ENCODE results near the gene BUB1B.
"Not testable (repeated sequence)": the region's sequence is repeated elsewhere in the genome, so short reads cannot be mapped to it uniquely, and the experiment has no call there.

BUB1B gene

DNA sequence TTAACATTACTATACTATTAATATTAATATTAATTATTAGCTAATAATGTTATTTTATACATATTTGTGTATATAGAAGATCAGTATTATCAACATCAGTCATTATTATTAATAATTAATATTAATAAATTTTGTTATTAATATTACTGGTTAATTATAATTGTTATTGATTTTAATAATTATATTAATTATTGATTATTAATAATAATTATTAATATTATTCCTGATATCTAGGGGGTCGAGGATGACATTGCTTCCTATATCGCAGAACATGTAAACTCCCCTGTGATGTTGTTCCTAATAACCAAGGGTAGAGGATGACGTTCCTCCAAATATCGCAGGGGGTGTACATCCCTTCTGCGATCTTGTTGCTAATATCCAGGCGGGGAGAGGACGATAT lies 34.9 kb upstream of the BUB1B start:
- Mint-ChIP-seq H3K27me3 (peaks cover 4% of the 10 kb centered on the region), H3K4me1 (ENCODE audit: low read depth) (peaks cover 29% of the 10 kb centered on the region), H3K4me3 (no peak overlapping the region), H3K27ac (no peak overlapping the region), H3K9me3 (no peaks in the 10 kb centered on the region), H3K36me3 (ENCODE audit: low read depth) (no peaks in the 10 kb centered on the region)
- intact Hi-C loops (cut with micrococcal nuclease) = no loop called here

DNA sequence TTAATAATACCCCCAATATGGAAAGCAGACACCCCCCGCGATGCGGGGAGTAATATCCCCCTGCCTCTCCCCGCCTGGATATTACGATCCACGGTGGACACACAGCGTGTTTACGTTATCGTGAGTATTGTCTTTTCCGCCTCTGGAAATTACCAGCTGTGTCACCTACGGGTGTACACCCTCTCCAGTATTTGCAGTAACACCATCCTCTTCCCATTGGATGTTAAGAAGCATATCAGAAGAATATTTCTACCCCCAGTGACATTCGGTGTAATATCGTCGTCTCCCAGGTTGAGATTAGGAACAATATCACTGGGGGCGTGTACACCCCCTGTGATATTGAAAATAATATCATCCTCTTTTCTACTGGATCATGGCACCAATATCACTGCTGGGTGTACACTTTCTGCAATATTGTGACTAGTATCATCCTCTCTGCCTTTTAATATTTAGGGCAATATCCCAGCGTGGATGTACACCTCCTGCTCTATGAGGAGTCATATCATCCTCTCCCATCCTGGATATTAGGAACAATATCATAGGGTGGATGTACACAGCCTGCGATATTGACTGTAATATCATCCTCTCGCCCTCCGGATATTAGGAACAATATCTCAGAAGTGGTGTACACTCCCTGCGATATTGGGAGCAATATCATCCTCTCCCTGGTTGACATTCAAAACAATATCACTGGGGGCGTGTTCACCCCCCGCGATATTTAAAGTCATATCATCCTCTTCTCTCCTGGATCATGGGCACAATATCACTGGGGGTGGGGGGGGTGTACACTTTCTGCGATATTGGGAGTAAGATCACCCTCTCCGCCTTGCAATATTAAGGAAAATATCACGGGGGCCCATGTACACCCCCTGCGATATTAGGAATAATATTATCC lies 31.9 kb upstream of the BUB1B start:
- intact Hi-C loops (cut with micrococcal nuclease) = no loop called here
- no peak overlapping the region for H3K4me3 Mint-ChIP-seq
- H3K9me3 Mint-ChIP-seq = no peaks in the 10 kb centered on the region
- H3K27ac Mint-ChIP-seq = no peak overlapping the region
- peaks cover 5% of the 10 kb centered on the region for H3K27me3 Mint-ChIP-seq
- H3K36me3 Mint-ChIP-seq (ENCODE audit: low read depth) = no peaks in the 10 kb centered on the region
- H3K4me1 Mint-ChIP-seq (ENCODE audit: low read depth) = peaks cover 8% of the 10 kb centered on the region

DNA sequence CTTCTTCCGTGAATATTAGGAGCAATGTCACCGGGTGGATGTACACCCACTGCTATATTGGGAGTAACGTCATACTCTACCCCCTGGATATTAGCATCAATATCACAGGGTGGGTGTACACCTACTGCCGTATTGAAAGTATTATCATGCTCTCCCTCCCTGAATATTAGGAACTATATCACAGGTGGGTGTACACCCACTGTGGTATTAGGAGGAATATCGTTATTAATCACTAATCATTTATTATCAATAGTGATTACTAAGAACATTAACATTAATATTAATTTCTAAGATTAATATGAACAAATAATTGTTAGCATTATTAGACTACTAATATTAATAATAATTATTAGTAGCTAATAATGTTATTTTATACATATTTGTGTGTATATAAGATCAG lies 30.8 kb upstream of the BUB1B start:
- intact Hi-C loops (cut with micrococcal nuclease) = no loop called here
- H3K36me3 Mint-ChIP-seq (ENCODE audit: low read depth) = no peaks in the 10 kb centered on the region
- no peak overlapping the region for H3K4me3 Mint-ChIP-seq
- no peaks in the 10 kb centered on the region for H3K9me3 Mint-ChIP-seq
- H3K27ac Mint-ChIP-seq = no peak overlapping the region
- peaks cover 5% of the 10 kb centered on the region for H3K27me3 Mint-ChIP-seq
- H3K4me1 Mint-ChIP-seq (ENCODE audit: low read depth) = no peaks in the 10 kb centered on the region

DNA sequence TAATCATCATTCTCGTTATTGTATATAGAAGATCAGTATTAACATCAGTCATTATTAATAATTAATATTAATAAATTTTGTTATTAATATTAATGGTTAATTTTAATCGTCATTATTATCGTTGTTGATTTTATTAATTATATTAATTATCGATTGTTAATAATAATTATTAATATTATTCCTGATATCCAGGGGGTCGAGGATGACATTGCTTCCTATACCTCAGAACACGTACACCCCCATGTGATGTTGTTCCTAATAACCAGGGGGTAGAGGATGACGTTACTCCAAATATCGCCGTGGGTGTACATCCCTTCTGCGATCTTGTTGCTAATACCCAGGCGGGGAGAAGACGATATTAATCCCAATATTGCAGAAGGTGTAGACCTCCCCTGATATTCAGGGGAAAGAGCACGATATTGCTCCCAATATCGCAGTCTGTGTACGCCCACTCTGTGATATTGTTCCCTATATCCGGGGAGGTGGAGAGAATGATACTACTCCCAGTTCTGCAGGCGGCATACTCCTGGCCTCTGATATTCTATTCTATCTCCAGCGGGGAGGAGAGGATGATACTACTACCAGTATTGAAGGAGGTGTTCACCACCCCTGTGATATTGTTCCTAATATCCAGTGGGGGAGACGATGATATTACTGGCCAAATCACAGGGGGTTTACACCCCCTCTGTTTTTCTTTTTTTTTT lies 29.9 kb upstream of the BUB1B start:
- Mint-ChIP-seq H3K27me3 (peaks cover 5% of the 10 kb centered on the region), H3K4me3 (no peak overlapping the region), H3K36me3 (ENCODE audit: low read depth) (no peaks in the 10 kb centered on the region), H3K9me3 (no peaks in the 10 kb centered on the region), H3K4me1 (ENCODE audit: low read depth) (no peaks in the 10 kb centered on the region), H3K27ac (no peak overlapping the region)
- intact Hi-C loops (cut with micrococcal nuclease) = no loop called here

DNA sequence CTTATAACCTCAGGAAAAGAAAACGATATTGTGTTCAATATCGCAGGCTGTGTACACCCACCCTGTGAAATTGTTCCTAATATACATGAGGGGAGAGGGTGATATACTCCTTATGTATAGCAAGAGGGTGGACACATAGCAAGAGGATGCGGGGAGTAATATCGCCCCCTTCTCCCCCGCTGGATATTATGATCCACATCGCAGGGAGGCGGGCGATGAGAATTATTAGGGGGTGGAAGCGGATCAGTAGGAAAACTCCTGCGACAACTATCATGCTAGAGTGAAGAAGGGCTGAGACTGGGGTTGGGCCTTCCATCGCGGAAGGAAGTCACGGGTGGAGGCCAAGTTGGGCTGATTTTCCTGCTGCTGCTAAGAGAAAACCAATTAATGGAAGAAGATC lies 27.3 kb upstream of the BUB1B start:
- H3K4me1 Mint-ChIP-seq (ENCODE audit: low read depth) = no peaks in the 10 kb centered on the region
- H3K4me3 Mint-ChIP-seq = no peak overlapping the region
- intact Hi-C loops (cut with micrococcal nuclease) = no loop called here
- no peaks in the 10 kb centered on the region for H3K36me3 Mint-ChIP-seq (ENCODE audit: low read depth)
- H3K27me3 Mint-ChIP-seq = peaks cover 5% of the 10 kb centered on the region
- H3K9me3 Mint-ChIP-seq = no peaks in the 10 kb centered on the region
- no peak overlapping the region for H3K27ac Mint-ChIP-seq

DNA sequence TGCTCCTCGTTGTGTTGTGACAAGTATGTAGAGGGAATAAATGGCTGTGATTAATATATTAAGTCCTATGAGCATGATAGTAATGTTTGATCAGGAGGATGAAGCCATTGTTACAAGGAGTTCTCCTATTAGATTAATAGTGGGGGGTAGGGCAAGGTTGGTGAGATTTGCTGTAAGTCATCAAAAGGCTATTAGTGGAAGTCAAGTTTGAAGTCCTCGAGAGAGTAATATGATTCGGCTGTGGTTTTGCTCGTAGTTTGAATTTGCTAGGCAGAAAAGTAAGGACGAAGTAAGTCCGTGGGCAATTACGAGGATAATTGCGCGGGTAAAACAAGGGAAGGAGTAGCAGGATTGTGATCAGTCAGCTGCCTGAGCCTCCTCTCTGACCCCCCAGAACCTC lies 26.0 kb upstream of the BUB1B start:
- H3K4me3 Mint-ChIP-seq = no peak overlapping the region
- H3K27me3 Mint-ChIP-seq = peaks cover 1% of the 10 kb centered on the region

DNA sequence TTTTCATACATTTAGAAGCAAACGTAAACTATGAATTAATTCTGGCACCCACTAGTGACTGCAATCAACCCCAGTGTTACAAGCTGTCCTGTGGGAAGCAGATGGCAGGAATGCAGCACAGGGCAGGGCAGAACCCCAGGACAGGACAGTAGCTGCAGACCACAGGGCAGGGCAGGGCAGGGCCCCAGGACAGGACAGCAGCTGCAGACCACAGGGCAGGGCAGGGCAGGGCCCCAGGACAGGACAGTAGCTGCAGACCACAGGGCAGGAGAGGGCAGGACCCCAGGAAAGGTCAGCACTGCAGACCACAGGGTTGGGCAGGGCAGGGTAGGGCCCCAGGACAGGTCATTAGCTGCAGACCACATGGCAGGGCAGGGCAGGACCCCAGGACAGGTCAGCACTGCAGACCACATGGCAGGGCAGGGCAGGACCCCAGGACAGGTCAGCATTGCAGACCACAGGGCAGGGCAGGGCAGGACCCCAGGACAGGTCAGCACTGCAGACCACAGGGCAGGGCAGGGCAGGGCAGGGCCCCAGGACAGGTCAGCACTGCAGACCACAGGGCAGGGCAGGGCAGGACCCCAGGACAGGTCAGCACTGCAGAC lies 24.9 kb upstream of the BUB1B start:
- H3K27ac Mint-ChIP-seq; H3K36me3 Mint-ChIP-seq (ENCODE audit: low read depth); intact Hi-C loops (cut with micrococcal nuclease); H3K4me1 Mint-ChIP-seq (ENCODE audit: low read depth); H3K9me3 Mint-ChIP-seq; H3K27me3 Mint-ChIP-seq; H3K4me3 Mint-ChIP-seq: not testable (repeated sequence)

More for the DNA sequence above, 26.0 kb upstream of the BUB1B start:
- Mint-ChIP-seq H3K27ac (no peak overlapping the region), H3K4me1 (ENCODE audit: low read depth) (no peaks in the 10 kb centered on the region), H3K9me3 (no peaks in the 10 kb centered on the region), H3K36me3 (ENCODE audit: low read depth) (no peaks in the 10 kb centered on the region)
- intact Hi-C loops (cut with micrococcal nuclease) = no loop called here

DNA sequence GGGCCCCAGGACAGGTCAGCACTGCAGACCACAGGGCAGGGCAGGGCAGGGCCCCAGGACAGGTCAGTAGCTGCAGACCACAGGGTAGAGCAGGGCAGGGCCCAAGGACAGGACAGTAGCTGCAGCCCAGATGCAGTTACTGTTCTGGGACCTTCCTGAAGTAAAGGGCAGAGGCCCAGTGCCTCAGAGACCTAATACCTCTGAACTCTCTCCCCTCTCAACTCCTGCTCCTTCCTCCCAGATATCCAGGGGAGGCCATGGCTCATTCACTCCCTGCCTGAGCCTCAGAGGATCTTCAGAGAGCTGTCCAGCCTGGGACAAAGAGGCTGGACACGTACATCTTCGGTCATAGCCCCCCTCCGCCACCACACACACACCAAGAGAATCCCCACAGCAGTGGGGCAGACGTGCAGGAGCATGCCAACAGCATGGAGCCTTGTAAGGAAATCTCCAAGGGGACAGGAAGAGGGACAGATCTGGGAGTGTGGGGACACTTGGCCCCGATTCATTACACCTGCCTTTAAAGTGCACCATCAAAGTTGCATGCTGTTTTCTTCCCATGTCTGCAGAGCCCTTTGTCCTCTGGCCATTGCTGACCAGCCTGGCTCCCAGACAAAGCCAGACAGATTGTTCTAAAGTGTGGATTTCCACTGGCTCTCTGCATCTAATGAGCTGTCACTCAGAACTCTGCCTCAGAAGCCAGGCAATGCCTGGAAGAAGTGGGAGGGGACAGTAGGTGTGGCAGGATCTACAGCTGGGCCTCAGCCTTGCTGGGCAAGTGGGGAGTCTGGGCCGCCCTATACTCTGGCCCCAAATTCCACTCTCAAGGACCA lies 24.2 kb upstream of the BUB1B start:
- Mint-ChIP-seq H3K27me3 (peaks cover 1% of the 10 kb centered on the region), H3K27ac (peak overlapping the region; percentile 35), H3K36me3 (ENCODE audit: low read depth) (no peaks in the 10 kb centered on the region), H3K4me1 (ENCODE audit: low read depth) (no peaks in the 10 kb centered on the region), H3K9me3 (no peaks in the 10 kb centered on the region), H3K4me3 (no peak overlapping the region)
- intact Hi-C loops (cut with micrococcal nuclease) = no loop called here

DNA sequence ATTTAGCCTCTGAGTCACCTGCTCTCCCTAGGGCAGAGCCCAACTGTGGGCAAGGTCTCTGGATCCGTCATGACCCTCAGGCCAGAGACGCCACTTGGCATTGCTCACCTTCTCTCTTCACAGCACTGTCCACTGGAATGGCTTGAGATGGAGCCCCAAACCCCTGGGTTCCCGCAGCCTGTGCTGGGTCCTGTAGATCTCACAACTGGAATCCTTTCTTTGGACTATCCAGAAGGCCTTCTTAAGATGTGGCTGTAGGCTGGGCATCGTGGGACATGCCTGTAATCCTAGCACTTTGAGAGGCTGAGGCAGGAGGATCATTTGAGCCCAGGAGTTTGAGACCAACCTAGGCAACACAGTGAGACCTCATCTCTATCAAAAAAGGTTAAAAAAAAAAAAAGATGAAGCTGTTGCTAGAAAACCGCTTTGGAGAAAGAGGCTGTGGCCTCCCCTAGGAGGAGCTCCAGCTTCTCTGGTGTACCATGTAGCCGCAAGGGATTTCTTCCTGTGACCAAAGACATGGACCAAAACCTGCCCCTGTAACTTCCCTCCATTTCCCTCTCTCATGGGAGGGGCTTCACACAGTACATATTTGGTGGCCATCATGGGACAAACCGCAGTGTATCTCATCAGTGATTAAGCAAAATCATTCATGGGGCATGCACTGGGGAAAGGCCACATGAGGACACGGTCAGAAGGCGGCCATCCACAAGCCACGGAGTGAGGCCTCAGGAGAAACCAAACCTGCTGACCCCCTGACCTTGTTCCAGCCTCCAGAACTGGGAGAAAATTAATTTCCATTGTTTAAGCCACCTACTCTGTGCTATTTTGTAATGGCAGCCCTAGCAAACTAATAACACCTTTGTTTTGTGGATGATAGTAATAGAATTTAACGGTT lies 23.3 kb upstream of the BUB1B start:
- H3K4me1 Mint-ChIP-seq (ENCODE audit: low read depth) = no peaks in the 10 kb centered on the region
- H3K27ac Mint-ChIP-seq = peak overlapping the region; percentile 35
- no peaks in the 10 kb centered on the region for H3K9me3 Mint-ChIP-seq
- intact Hi-C loops (cut with micrococcal nuclease) = no loop called here
- H3K27me3 Mint-ChIP-seq = no peaks in the 10 kb centered on the region
- no peak overlapping the region for H3K4me3 Mint-ChIP-seq
- H3K36me3 Mint-ChIP-seq (ENCODE audit: low read depth) = no peaks in the 10 kb centered on the region

DNA sequence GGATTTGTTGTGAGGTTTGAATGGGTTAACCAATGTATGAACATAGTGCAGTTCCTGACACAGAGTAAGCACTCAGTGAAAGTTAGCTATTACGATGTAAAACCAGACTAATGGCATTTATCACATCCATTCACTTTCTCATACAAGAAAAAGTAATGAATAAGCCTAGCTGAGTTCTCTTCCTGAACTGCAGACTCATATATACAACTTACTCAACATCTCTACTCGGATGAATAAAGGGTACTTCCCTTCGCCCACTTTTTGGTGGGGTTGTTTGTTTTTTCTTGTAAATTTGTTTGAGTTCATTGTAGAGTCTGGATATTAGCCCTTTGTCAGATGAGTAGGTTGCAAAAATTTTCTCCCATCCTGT lies 22.7 kb upstream of the BUB1B start:
- H3K9me3 Mint-ChIP-seq; H3K36me3 Mint-ChIP-seq (ENCODE audit: low read depth); H3K4me1 Mint-ChIP-seq (ENCODE audit: low read depth); H3K27me3 Mint-ChIP-seq; intact Hi-C loops (cut with micrococcal nuclease); H3K4me3 Mint-ChIP-seq; H3K27ac Mint-ChIP-seq: not testable (repeated sequence)

DNA sequence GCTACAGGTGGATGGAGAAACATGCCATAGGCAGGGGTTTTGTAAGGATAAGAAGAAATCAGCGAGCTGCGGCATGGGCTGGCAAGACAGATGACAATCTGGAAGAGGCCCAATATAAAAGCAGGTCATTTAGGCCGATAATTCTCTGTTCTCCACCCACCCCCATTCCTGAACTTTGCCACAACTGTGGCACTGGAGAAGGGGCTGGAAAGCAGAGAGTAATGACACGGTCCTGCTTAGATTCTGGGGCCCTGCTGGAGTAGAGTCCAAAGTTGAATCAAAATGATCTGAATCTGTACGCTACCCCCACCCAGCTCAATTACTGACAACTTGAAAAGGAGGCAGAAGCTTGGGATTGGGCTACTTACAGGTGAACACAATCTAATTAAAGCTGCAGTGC lies 18.4 kb upstream of the BUB1B start:
- Mint-ChIP-seq H3K9me3 (no peaks in the 10 kb centered on the region), H3K36me3 (ENCODE audit: low read depth) (no peaks in the 10 kb centered on the region), H3K27me3 (no peaks in the 10 kb centered on the region), H3K4me3 (no peak overlapping the region), H3K4me1 (ENCODE audit: low read depth) (no peaks in the 10 kb centered on the region), H3K27ac (no peak overlapping the region)
- intact Hi-C loops (cut with micrococcal nuclease) = no loop called here

DNA sequence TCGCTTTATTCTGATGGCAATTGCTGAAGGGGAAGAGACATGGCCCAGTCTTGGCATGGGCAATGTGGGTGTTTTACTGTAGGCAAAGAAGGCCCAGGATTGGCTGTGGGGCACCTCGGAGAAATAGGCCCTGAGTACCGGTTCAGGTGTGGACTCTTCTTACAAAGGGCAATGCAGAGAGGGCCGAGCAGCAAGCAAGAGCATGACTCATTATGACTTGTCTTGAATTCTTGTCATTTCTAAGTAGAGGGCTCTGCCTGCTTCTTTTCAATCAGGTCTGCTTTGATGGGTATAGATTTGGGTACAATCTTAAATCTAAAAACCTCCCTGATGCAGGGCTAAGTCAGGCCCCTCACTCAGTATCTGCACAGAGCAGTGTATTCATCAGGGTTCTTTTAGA lies 14.8 kb upstream of the BUB1B start:
- no peaks in the 10 kb centered on the region for H3K9me3 Mint-ChIP-seq
- intact Hi-C loops (cut with micrococcal nuclease) = no loop called here
- no peak overlapping the region for H3K27ac Mint-ChIP-seq
- peaks cover 13% of the 10 kb centered on the region for H3K4me1 Mint-ChIP-seq (ENCODE audit: low read depth)
- no peaks in the 10 kb centered on the region for H3K36me3 Mint-ChIP-seq (ENCODE audit: low read depth)
- peaks cover 2% of the 10 kb centered on the region for H3K27me3 Mint-ChIP-seq
- H3K4me3 Mint-ChIP-seq = no peak overlapping the region

DNA sequence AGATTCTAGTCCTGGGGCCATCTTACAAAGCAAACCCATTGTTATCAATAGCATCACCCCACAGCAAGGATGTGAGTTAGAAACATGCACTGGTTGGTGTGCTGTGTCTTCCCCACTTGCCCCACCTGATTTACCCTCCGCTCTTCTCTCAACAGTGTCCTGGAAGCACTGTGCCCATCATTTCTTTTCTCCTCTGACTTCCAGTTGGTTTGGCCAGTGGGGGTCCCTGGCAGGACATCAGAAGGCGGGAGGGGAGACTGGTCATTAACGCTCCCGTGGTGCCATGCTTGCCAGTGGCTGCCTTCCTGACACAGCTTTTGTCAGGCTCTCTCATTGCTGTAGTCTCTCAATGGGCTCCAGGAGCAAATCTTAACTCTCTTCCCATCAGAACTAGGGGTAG lies 11.5 kb upstream of the BUB1B start:
- Mint-ChIP-seq H3K27me3 (peaks cover 2% of the 10 kb centered on the region), H3K27ac (no peak overlapping the region), H3K4me1 (ENCODE audit: low read depth) (peaks cover 13% of the 10 kb centered on the region), H3K9me3 (no peaks in the 10 kb centered on the region), H3K36me3 (ENCODE audit: low read depth) (no peaks in the 10 kb centered on the region), H3K4me3 (no peak overlapping the region)
- intact Hi-C loops (cut with micrococcal nuclease) = no loop called here
